Activated CD8-positive, alpha-beta T cell treated with anti-CD3 and anti-CD28 coated beads for 36 hours (primary cell): ENCODE data around the gene SORT1. TPM values are rescaled to one million over a fixed set of nuclear protein-coding genes. Genes with fewer than 3 reads are reported as not detected.

Source experiments
- ATAC-seq: fragments of 200-7000 bp; cut with Tn5 transposase; one replicate; pipeline ENCODE4 v1.10.0; 2021; ENCODE audit warnings: mild to moderate bottlenecking, moderate library complexity
- CTCF ChIA-PET: fragments of 350-600 bp; sonication (Branson Sonifier 250); formaldehyde crosslinking; loops from one replicate; lab custom pipeline; 2021; ENCODE audit warnings: antibody characterized with exemption; lab: Charles Lee
- POLR2A ChIA-PET: fragments of 350-600 bp; sonication (Branson Sonifier 250); formaldehyde crosslinking; loops from one replicate; lab custom pipeline; 2021; ENCODE audit warnings: antibody characterized with exemption; lab: Charles Lee
- DNase-seq: peaks from one replicate; pipeline ENCODE4 v3.0.0-alpha.2; 2020
- H3K27ac Mint-ChIP-seq: one replicate; pipeline ENCODE4 v1.8.0; 2021; ENCODE audit warnings: mild to moderate bottlenecking, mixed read lengths
- H3K27me3 Mint-ChIP-seq: one replicate; pipeline ENCODE4 v1.8.0; 2021; ENCODE audit warnings: mixed read lengths
- H3K36me3 Mint-ChIP-seq: one replicate; pipeline ENCODE4 v1.8.0; 2021; ENCODE audit warnings: low read depth, mixed read lengths
- H3K4me1 Mint-ChIP-seq: one replicate; pipeline ENCODE4 v1.8.0; 2021; ENCODE audit warnings: low read depth, mixed read lengths
- H3K4me3 Mint-ChIP-seq: one replicate; pipeline ENCODE4 v1.8.0; 2021; ENCODE audit warnings: mild to moderate bottlenecking, moderate library complexity, mixed read lengths
- H3K9me3 Mint-ChIP-seq: one replicate; pipeline ENCODE4 v1.8.0; 2021; ENCODE audit warnings: mixed read lengths
- intact Hi-C: fragments of 100-400 bp; cut with micrococcal nuclease; formaldehyde crosslinking; loops from one replicate; pipeline ENCODE4 v1.10.0; 2022
- total RNA-seq, 2 experiments: library from RNA; stranded (reverse); gene quantifications; one replicate each; pipeline ENCODE4 v1.2.3, GENCODE V29; 2021
- TF ChIP-seq, protein P1 (sequence below): fragments of 200-600 bp; IDR thresholded peaks from one replicate; pipeline ENCODE4 v1.8.0; 2022; ENCODE audit warnings: antibody characterized with exemption, mild to moderate bottlenecking

The SORT1 gene
- total RNA-seq, 2 experiments from 2014 or later, result 2.5 to 3.2 TPM

DNA sequence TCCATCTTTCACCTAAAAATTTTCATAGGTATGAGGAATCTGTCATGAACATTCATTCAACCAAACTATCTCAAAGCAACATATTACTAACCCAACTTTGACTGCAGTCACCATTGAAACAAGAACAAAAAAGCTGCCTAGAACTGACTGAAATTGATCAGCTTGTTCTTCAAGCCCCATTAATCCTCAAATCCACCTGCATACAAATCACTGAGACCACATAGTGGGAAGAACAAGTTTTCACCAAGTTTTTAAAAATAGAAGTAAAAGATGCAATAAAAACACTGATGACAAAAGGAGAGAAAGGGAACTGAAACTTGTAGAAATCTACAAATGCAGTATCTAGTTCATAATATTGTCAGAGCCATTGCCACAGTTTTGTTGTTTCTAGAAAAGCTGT is 6.1 kb downstream of the SORT1 start:
- ChIA-PET CTCF (interaction anchor here (0.9 to 4.0 kb wide), 9 partner anchors 7 to 178 kb away, joined by 3 to 23 read pairs (median 4); partner anchors contain the start of genes PSRC1, SARS1 and SORT1), POLR2A (interaction anchor here (0.8 kb wide), 1 partner anchor 112 kb away, joined by 3 read pairs; no protein-coding TSS in a partner anchor)
- no peak overlapping the region for H3K27ac Mint-ChIP-seq
- H3K4me3 Mint-ChIP-seq, result no peak overlapping the region
- DNase-seq (no peak), ATAC-seq (no peak)
- peaks cover 46% of the 10 kb centered on the region for H3K27me3 Mint-ChIP-seq
- intact Hi-C loops, result no loop called here
- TF ChIP-seq, protein P1, sequence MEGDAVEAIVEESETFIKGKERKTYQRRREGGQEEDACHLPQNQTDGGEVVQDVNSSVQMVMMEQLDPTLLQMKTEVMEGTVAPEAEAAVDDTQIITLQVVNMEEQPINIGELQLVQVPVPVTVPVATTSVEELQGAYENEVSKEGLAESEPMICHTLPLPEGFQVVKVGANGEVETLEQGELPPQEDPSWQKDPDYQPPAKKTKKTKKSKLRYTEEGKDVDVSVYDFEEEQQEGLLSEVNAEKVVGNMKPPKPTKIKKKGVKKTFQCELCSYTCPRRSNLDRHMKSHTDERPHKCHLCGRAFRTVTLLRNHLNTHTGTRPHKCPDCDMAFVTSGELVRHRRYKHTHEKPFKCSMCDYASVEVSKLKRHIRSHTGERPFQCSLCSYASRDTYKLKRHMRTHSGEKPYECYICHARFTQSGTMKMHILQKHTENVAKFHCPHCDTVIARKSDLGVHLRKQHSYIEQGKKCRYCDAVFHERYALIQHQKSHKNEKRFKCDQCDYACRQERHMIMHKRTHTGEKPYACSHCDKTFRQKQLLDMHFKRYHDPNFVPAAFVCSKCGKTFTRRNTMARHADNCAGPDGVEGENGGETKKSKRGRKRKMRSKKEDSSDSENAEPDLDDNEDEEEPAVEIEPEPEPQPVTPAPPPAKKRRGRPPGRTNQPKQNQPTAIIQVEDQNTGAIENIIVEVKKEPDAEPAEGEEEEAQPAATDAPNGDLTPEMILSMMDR, result no peak
- H3K4me1 Mint-ChIP-seq, result peaks cover 10% of the 10 kb centered on the region
- no peaks in the 10 kb centered on the region for H3K9me3 Mint-ChIP-seq
- H3K36me3 Mint-ChIP-seq, result no peaks in the 10 kb centered on the region

DNA sequence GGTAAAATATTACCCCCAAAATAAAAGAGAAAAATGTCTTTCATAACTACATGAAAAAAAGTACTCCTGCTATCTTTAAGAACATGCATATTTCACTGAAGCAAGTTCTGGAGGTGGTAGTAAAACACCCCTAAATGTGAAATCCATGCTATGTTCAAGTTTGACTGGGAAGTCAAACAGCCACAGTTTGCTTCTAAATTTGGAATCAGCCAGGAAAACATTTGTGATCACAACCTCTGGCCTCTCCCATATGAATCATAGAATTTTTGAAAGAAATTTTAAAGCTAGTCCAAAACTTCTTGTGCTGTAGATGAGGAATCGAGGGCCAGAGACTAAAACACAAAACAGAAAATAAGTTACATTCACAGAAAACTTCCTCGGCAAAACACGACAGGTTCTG is 6.6 kb downstream of the SORT1 start:
- no peaks in the 10 kb centered on the region for H3K9me3 Mint-ChIP-seq
- no peak overlapping the region for H3K4me3 Mint-ChIP-seq
- peaks cover 41% of the 10 kb centered on the region for H3K27me3 Mint-ChIP-seq
- H3K36me3 Mint-ChIP-seq, result no peaks in the 10 kb centered on the region
- TF ChIP-seq, protein P1, result no peak
- CTCF ChIA-PET, result interaction anchor here (0.9 to 4.0 kb wide), 9 partner anchors 8 to 178 kb away, joined by 3 to 23 read pairs (median 4); partner anchors contain the start of genes PSRC1, SARS1 and SORT1
- no peak overlapping the region for H3K27ac Mint-ChIP-seq
- POLR2A ChIA-PET, result interaction anchor here (0.8 to 1.3 kb wide), 2 partner anchors 14 to 112 kb away, joined by 3 read pairs; no protein-coding TSS in a partner anchor
- intact Hi-C loops, result no loop called here
- DNase-seq (no peak), ATAC-seq (no peak)
- H3K4me1 Mint-ChIP-seq, result peaks cover 10% of the 10 kb centered on the region

DNA sequence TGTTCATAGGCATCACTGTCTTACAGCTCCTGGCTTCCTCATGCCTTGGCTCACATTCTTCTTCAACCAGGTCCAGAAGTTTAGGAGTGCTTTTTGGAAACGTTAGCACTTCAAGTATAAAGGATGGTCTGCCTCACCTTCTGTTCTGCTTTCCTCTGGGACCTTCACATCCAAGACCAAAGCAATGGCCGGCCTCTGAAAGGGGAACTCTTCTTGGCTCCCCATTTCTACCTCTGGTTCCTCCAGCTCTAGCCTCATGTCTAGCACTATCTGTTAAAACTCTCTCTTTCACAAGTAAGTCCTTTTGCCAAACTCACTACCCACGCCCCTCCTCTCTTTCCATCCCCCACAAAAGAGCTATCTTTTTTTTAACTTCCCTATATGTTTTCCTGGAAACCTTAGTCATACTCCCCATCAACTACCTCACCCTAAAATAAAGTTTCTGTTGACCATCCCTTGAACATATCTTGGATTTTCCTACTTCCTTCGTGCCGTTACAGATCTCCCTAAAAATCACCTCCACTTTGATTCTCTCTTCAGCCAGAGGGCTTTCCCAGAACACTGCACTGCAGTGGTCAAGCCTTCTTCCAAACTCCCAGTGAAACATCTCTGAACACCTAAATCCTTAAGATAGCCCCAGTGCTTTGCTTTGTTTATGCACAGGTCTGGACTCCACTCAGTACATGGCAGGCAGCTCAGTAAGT is 7.9 kb downstream of the SORT1 start:
- ATAC-seq, result no peak
- Mint-ChIP-seq H3K9me3 (no peaks in the 10 kb centered on the region), H3K4me1 (peaks cover 10% of the 10 kb centered on the region), H3K27ac (no peak overlapping the region), H3K36me3 (no peaks in the 10 kb centered on the region), H3K27me3 (peaks cover 29% of the 10 kb centered on the region), H3K4me3 (no peak overlapping the region)
- no peak for DNase-seq
- ChIA-PET POLR2A (interaction anchor here (1.3 to 1.9 kb wide), 2 partner anchors 9 to 15 kb away, joined by 3 to 5 read pairs; no protein-coding TSS in a partner anchor), CTCF (interaction anchor here (0.7 to 2.8 kb wide), 6 partner anchors 9 to 143 kb away, joined by 3 to 23 read pairs (median 4); partner anchors contain the start of gene SORT1)
- TF ChIP-seq, protein P1, result no peak
- intact Hi-C loops, result no loop called here

DNA sequence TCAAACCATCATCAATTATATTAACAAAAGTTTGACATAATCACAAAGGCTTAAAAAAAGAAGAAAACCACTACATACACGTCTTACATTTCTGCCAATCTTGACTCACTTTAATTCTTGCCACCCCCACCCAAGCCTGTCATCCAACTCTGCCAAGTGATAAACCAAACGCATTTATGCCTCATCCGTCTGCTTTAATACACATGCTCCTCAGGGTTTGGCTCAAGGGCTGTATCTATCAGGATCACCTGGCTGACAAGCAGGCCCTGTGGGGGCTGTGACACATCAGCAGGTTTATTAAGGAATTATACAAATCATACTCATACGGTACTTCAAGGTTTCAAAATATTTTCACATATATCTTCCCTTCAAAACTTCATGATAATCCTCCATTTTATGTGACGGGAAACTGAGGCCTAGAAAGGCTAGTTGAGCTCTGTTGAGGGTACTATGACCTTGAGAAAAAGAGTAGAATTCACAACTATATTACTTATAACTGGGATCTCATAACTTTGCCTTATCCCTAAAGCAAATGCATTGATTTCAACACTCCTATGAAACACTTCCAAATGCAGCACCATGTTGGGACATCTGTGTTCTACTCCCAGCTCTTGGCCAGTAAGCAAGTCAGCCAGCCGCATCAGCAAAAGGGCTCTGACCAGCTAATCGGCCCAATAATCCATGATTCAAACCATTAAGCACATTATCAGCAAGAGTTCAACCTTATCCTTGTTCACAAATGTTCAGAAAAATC is 8.7 kb downstream of the SORT1 start:
- no peak for ATAC-seq

More for the DNA sequence above, 8.7 kb downstream of the SORT1 start:
- Mint-ChIP-seq H3K4me1 (peaks cover 10% of the 10 kb centered on the region), H3K27ac (no peak overlapping the region), H3K36me3 (no peaks in the 10 kb centered on the region), H3K4me3 (no peak overlapping the region), H3K27me3 (peaks cover 24% of the 10 kb centered on the region), H3K9me3 (no peaks in the 10 kb centered on the region)
- TF ChIP-seq, protein P1, result no peak
- ChIA-PET POLR2A (interaction anchor here (1.9 kb wide), 1 partner anchor 10 kb away, joined by 5 read pairs; no protein-coding TSS in a partner anchor), CTCF (interaction anchor here (0.7 to 2.8 kb wide), 4 partner anchors 10 to 112 kb away, joined by 3 to 23 read pairs (median 4); partner anchors contain the start of gene SORT1)
- intact Hi-C loops, result no loop called here
- DNase-seq, result no peak
